Ascending aorta (tissue), 2 donors: ENCODE data around the gene PLCL2. TPM values are rescaled to one million over a fixed set of nuclear protein-coding genes. Genes with fewer than 3 reads are reported as not detected.
A peak's percentile ranks its signal among the peaks of the same experiment; 100 is the strongest.
"Not testable (repeated sequence)": the region's sequence is repeated elsewhere in the genome, so short reads cannot be mapped to it uniquely, and the experiment has no call there.

Experiments used
- DNase-seq, 2 donors: peaks; one replicate each; pipeline ENCODE4 v3.0.0-alpha.2; 2019; ENCODE audit warnings: low spot score in 2 of 2
- H3K27ac ChIP-seq, 2 donors: fragments of 200-600 bp; sonication (generic); one replicate each; pipeline ENCODE4 v1.5.1; 2016 to 2017; ENCODE audit warnings: mild to moderate bottlenecking in 1 of 2
- H3K27me3 ChIP-seq: fragments of 200-600 bp; sonication (generic); one replicate; pipeline ENCODE4 v1.5.1; 2017
- H3K36me3 ChIP-seq, 2 donors: fragments of 200-600 bp; sonication (generic); one replicate each; pipeline ENCODE4 v1.5.1; 2016
- H3K4me1 ChIP-seq, 2 donors: fragments of 200-600 bp; sonication (generic); one replicate each; pipeline ENCODE4 v1.5.1; 2016 to 2017; ENCODE audit warnings: mild to moderate bottlenecking in 1 of 2
- H3K4me3 ChIP-seq, 2 donors: fragments of 200-600 bp; sonication (generic); one replicate each; pipeline ENCODE4 v1.5.1; 2016 to 2017; ENCODE audit warnings: mild to moderate bottlenecking in 1 of 2
- H3K9me3 ChIP-seq, 2 donors: fragments of 200-600 bp; sonication (generic); one replicate each; pipeline ENCODE4 v1.5.1; 2016
- CTCF ChIP-seq, 3 experiments: fragments of 200-600 bp in 2 of 3; fragments of 450-650 bp in 1 of 3; sonication (generic) in 2 of 3; IDR thresholded peaks; one replicate each; pipeline ENCODE4 v1.5.1; 2016 to 2019; ENCODE audit warnings: antibody characterized with exemption in 3 of 3, mild to moderate bottlenecking in 1 of 3, moderate library complexity in 1 of 3
- intact Hi-C: fragments of 100-400 bp; cut with DNase I; formaldehyde crosslinking; loops from one replicate; pipeline ENCODE4 v1.15.1; 2023
- total RNA-seq: library from RNA; depleted of rRNA; stranded (reverse); fragments of >200 nt; gene quantifications from one replicate; pipeline ENCODE4 v1.1.0, GENCODE V29; 2016

The PLCL2 gene
- total RNA-seq, 1 donor from 2014 or later, result 2.9 TPM

- intact Hi-C loops, result no loop called here
- no peaks in the 10 kb centered on the region for H3K9me3 ChIP-seq
- H3K27ac ChIP-seq, result peak overlapping the region in 1 of 2 donors; percentile 2
- TF ChIP-seq CTCF (IDR thresholded peaks at IDR 0.05), result no peak
- DNase-seq, result no peak
- H3K27me3 ChIP-seq, result no peaks in the 10 kb centered on the region
- peaks cover 15 to 28% of the 10 kb centered on the region in 2 donors for H3K4me1 ChIP-seq
- H3K4me3 ChIP-seq, result no peak overlapping the region
- no peaks in the 10 kb centered on the region for H3K36me3 ChIP-seq
Measured at GRCh38 chr3:17091910-17092582, 207.3 kb downstream of the PLCL2 start.

GRCh38 chr3:17092583-17092933, 207.8 kb downstream of the PLCL2 start:
- Histone ChIP-seq H3K36me3 (no peaks in the 10 kb centered on the region), H3K9me3 (no peaks in the 10 kb centered on the region), H3K4me3 (no peak overlapping the region), H3K27ac (no peak overlapping the region), H3K27me3 (no peaks in the 10 kb centered on the region), H3K4me1 (peaks cover 15 to 28% of the 10 kb centered on the region in 2 donors)
- no peak for TF ChIP-seq CTCF (IDR thresholded peaks at IDR 0.05)
- DNase-seq, result no peak
- intact Hi-C loops, result no loop called here

- Histone ChIP-seq H3K4me3 (no peak overlapping the region), H3K36me3 (no peaks in the 10 kb centered on the region), H3K9me3 (no peaks in the 10 kb centered on the region), H3K4me1 (peaks cover 2 to 13% of the 10 kb centered on the region in 2 donors), H3K27me3 (no peaks in the 10 kb centered on the region), H3K27ac (no peak overlapping the region)
- no peak for TF ChIP-seq CTCF (IDR thresholded peaks at IDR 0.05)
- intact Hi-C loops, result no loop called here
- DNase-seq, result no peak
Measured at GRCh38 chr3:17094551-17094950, 209.8 kb downstream of the PLCL2 start.

- Histone ChIP-seq H3K27ac (no peak overlapping the region), H3K4me1 (no peaks in the 10 kb centered on the region), H3K27me3 (no peaks in the 10 kb centered on the region), H3K4me3 (no peak overlapping the region), H3K9me3 (peaks cover 0 to 14% of the 10 kb centered on the region in 2 donors), H3K36me3 (no peaks in the 10 kb centered on the region)
- intact Hi-C loops, result no loop called here
- no peak for TF ChIP-seq CTCF (IDR thresholded peaks at IDR 0.05)
- DNase-seq, result no peak
Measured at GRCh38 chr3:17103579-17103978, 218.8 kb downstream of the PLCL2 start.

GRCh38 chr3:17106801-17107200, 222.0 kb downstream of the PLCL2 start:
- DNase-seq, H3K4me1 ChIP-seq, H3K27me3 ChIP-seq, H3K4me3 ChIP-seq, intact Hi-C loops, H3K27ac ChIP-seq, H3K36me3 ChIP-seq: not testable (repeated sequence)
- H3K9me3 ChIP-seq, result peaks cover 0 to 11% of the 10 kb centered on the region in 2 donors

- intact Hi-C loops, result no loop called here
- TF ChIP-seq CTCF (IDR thresholded peaks at IDR 0.05), result no peak
- H3K9me3 ChIP-seq, result no peaks in the 10 kb centered on the region
- H3K27me3 ChIP-seq, result no peaks in the 10 kb centered on the region
- no peak for DNase-seq
- no peak overlapping the region for H3K4me3 ChIP-seq
- H3K27ac ChIP-seq, result no peak overlapping the region
- no peaks in the 10 kb centered on the region for H3K4me1 ChIP-seq
- no peaks in the 10 kb centered on the region for H3K36me3 ChIP-seq
Measured at GRCh38 chr3:17110660-17111396, 226.1 kb downstream of the PLCL2 start.
